Nephron (organoid): Measurements from ENCODE around the gene KCNJ1.

Source experiments
- H3K27ac Mint-ChIP-seq, 3 experiments: 2 replicates each; pipeline ENCODE4 v1.8.0; 2020; ENCODE audit warnings: mixed read lengths in 3 of 3, mild to moderate bottlenecking in 2 of 3, moderate library complexity in 1 of 3
- H3K27me3 Mint-ChIP-seq: 2 replicates; pipeline ENCODE4 v1.8.0; 2021; ENCODE audit warnings: low read depth, mild to moderate bottlenecking, moderate library complexity, mixed read lengths
- H3K36me3 Mint-ChIP-seq: 2 replicates; pipeline ENCODE4 v1.8.0; 2020; ENCODE audit warnings: low read depth, mixed read lengths
- H3K4me1 Mint-ChIP-seq: 2 replicates; pipeline ENCODE4 v1.8.0; 2020; ENCODE audit warnings: mixed read lengths
- H3K4me3 Mint-ChIP-seq, 3 experiments: 2 replicates each; pipeline ENCODE4 v1.8.0; 2020; ENCODE audit warnings: mild to moderate bottlenecking in 3 of 3, mixed read lengths in 3 of 3, moderate library complexity in 2 of 3
- H3K9me3 Mint-ChIP-seq: 2 replicates; pipeline ENCODE4 v1.8.0; 2020; ENCODE audit warnings: mixed read lengths
- TF ChIP-seq, protein P1 (sequence below), 3 experiments: fragments of 200-600 bp; sonication (generic); IDR thresholded peaks; one replicate each; pipeline ENCODE4 v1.5.0; 2021; ENCODE audit warnings: antibody characterized with exemption in 3 of 3; ENCODE audit not compliant: unreplicated experiment in 3 of 3

The KCNJ1 gene

DNA sequence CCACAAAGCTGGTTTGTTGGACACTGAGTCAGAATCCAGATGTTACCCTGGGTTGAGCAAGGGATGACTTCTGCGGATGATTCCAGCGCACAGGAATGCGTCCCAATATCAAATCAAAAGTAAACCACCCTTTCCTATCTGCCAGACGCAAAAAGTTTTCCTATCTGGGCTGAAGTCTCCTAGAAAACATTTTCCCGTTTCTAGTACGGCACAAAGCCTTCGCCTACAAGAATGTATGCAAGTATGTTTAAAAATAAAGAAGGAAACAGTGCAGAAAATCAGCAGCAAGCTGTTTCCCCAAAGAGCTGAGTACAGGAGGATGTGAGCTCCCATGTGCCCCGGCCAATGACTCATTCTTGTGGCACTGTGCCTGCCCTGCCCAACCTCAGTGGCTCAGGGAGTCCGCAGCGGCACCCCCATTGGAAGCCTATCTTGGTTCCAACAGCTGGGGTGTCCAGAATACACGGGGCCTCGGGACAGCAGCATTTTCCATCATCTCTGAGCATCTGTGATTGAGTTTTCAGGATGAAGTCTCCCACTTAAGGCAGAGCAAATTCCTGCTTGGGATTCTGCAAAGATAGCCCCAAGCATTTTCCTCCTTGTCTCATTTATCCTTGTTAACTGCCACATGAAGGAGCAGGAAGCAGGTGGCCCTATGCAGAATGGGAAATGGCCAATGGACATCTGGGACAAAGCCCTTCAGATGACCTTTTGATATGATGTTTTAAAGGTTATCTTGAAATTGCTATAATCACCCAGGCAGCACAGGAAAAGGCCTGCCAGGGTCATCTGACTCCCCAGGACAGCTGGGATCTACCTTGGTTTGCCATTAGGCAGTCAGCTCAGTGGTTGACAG, 41.5 kb upstream of the KCNJ1 start:
- H3K27ac Mint-ChIP-seq = no peak overlapping the region
- no peak overlapping the region for H3K4me3 Mint-ChIP-seq
- H3K36me3 Mint-ChIP-seq = no peaks in the 10 kb centered on the region
- H3K9me3 Mint-ChIP-seq = no peaks in the 10 kb centered on the region
- H3K4me1 Mint-ChIP-seq = peaks cover 18% of the 10 kb centered on the region
- TF ChIP-seq, protein P1, sequence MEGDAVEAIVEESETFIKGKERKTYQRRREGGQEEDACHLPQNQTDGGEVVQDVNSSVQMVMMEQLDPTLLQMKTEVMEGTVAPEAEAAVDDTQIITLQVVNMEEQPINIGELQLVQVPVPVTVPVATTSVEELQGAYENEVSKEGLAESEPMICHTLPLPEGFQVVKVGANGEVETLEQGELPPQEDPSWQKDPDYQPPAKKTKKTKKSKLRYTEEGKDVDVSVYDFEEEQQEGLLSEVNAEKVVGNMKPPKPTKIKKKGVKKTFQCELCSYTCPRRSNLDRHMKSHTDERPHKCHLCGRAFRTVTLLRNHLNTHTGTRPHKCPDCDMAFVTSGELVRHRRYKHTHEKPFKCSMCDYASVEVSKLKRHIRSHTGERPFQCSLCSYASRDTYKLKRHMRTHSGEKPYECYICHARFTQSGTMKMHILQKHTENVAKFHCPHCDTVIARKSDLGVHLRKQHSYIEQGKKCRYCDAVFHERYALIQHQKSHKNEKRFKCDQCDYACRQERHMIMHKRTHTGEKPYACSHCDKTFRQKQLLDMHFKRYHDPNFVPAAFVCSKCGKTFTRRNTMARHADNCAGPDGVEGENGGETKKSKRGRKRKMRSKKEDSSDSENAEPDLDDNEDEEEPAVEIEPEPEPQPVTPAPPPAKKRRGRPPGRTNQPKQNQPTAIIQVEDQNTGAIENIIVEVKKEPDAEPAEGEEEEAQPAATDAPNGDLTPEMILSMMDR (IDR thresholded peaks at IDR 0.05; ENCODE audit: unreplicated experiment in 3 of 3) = no peak
- H3K27me3 Mint-ChIP-seq = peaks cover 50% of the 10 kb centered on the region

- H3K4me1 Mint-ChIP-seq = peaks cover 24% of the 10 kb centered on the region
- H3K9me3 Mint-ChIP-seq = no peaks in the 10 kb centered on the region
- TF ChIP-seq, protein P1 (IDR thresholded peaks at IDR 0.05; ENCODE audit: unreplicated experiment in 3 of 3) = no peak
- H3K4me3 Mint-ChIP-seq = peak overlapping the region in 1 of 3 experiments; percentile 44
- H3K27me3 Mint-ChIP-seq = peaks cover 59% of the 10 kb centered on the region
- no peaks in the 10 kb centered on the region for H3K36me3 Mint-ChIP-seq
- H3K27ac Mint-ChIP-seq = no peak overlapping the region
Measured at GRCh38 chr11:128907585-128907984, 40.5 kb upstream of the KCNJ1 start.

GRCh38 chr11:128906185-128907050, 39.3 kb upstream of the KCNJ1 start:
- Mint-ChIP-seq H3K27ac (no peak overlapping the region), H3K27me3 (peaks cover 70% of the 10 kb centered on the region), H3K4me1 (peaks cover 32% of the 10 kb centered on the region), H3K9me3 (no peaks in the 10 kb centered on the region), H3K4me3 (peak overlapping the region; percentile 75 to 81 (median 80)), H3K36me3 (no peaks in the 10 kb centered on the region)
- TF ChIP-seq, protein P1 (IDR thresholded peaks at IDR 0.05; ENCODE audit: unreplicated experiment in 3 of 3) = peak in 1 of 3 experiments; percentile 21

GRCh38 chr11:128905345-128906184, 38.5 kb upstream of the KCNJ1 start:
- TF ChIP-seq, protein P1 (IDR thresholded peaks at IDR 0.05; ENCODE audit: unreplicated experiment in 3 of 3) = peak; percentile 26 to 42 (median 41)
- no peaks in the 10 kb centered on the region for H3K9me3 Mint-ChIP-seq
- no peak overlapping the region for H3K27ac Mint-ChIP-seq
- peaks cover 75% of the 10 kb centered on the region for H3K27me3 Mint-ChIP-seq
- H3K36me3 Mint-ChIP-seq = no peaks in the 10 kb centered on the region
- peak overlapping the region; percentile 75 to 81 (median 80) for H3K4me3 Mint-ChIP-seq
- H3K4me1 Mint-ChIP-seq = peaks cover 32% of the 10 kb centered on the region

DNA sequence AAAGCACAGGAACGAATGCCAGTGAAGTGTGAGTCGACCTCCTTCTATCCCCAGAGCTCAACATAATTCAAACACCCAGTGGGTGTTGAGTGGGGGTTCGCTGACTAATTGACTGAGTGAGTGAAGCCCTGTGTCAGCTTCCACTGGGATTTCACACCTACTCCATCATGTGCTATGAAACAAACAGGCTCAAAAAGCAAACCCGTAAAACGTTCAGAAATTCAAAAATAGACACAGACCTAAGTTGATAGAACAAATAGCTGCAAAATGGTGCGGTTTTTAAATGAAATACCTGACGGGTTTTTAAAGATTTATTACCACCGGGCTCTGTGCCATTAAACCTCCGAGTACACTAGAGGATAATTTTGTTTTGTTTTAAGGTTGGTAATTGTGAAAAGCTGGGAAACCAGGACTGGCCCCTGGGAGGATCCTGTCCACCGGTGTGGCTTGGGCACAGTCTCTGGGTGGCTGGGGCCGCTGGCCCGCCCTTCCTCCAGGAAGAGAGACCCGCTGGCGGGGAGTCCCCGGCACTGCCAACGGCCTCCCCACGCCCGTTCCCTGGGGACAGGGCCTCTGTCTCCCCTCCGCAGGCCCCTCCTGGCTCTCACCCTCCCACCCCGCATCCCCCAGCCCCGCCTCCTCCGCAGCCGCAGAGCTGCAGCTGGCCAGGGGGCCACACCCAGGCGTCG, 37.7 kb upstream of the KCNJ1 start:
- Mint-ChIP-seq H3K9me3 (no peaks in the 10 kb centered on the region), H3K27ac (peak overlapping the region in 1 of 3 experiments; percentile 38), H3K4me3 (peak overlapping the region; percentile 42 to 71 (median 71)), H3K27me3 (peaks cover 82% of the 10 kb centered on the region), H3K36me3 (no peaks in the 10 kb centered on the region), H3K4me1 (peaks cover 32% of the 10 kb centered on the region)
- TF ChIP-seq, protein P1 (IDR thresholded peaks at IDR 0.05; ENCODE audit: unreplicated experiment in 3 of 3) = no peak
